SIG-M5 (cell line): Measurements from ENCODE around the gene PCDH1.
"Not testable (repeated sequence)": the region's sequence is repeated elsewhere in the genome, so short reads cannot be mapped to it uniquely, and the experiment has no call there.

ENCODE experiments used
- DNase-seq: peaks from one replicate; lab custom pipeline; 2025; lab: John Stamatoyannopoulos, UW

Gene PCDH1

DNA sequence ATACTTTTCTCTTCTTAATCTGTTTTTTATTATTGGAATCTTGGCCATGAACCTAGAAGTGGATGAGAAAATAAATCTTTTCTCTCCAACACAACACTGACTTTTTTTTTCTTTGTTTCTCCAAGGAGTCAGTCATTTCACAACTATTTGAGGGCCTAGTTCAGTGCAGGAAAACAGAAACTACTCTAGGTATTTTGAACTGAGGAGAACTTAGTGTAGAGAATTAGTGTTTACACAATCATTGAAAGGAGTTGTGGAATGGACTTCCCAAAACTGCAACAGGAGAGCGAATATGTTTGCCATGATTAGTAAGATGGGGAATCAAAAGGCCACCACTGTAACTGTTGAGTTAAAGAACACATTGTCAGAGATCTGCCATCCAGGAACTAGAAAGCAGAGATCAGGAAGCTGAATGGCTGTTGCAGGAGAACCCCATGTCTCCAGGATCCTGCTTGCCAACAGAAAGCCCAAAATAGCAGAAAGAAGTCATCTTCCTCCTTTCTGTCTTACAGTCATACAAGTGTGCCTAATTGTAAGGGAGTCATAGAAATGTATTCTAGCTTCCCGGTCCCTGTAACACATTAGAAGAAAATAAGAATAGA lies 20.3 kb upstream of the PCDH1 start:
- no peak for DNase-seq

DNA sequence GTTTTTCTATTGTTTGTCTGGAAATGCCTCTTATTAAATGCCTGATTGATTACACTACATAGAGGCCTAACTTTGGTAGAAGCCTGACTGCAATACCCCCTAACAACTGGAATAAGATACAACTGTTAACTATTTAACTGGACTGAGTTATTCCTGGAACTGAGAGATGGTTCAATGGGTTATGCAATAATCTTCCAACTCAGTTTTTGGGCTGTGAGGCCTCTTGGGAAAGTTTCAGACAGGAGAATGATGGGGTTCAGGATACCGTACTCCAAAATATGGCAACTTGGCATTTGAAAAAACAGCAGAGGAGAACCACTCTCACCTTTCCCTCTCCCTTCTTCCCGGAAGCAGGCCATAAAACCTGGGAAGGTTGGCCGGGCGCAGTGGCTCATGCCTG lies 19.2 kb upstream of the PCDH1 start:
- no peak for DNase-seq

DNA sequence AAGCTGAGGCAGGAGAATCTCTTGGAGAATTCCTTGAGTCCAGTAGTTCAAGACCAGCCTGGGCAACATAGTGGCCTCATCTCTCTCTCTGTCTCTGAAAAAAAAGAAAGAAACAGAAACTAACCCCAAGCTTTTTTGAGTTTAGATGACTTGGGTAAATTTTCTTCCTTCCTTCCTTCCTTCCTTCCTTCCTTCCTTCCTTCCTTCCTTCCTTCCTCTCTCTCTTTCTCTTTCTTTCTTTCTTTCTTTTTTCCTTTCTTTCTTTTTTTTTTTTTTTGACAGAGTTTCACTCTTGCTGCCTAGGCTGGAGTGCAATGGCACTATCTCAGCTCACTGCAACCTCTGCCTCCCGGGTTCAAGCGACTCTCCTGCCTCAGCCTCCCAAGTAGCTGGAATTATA lies 12.2 kb upstream of the PCDH1 start:
- DNase-seq, result not testable (repeated sequence)

DNA sequence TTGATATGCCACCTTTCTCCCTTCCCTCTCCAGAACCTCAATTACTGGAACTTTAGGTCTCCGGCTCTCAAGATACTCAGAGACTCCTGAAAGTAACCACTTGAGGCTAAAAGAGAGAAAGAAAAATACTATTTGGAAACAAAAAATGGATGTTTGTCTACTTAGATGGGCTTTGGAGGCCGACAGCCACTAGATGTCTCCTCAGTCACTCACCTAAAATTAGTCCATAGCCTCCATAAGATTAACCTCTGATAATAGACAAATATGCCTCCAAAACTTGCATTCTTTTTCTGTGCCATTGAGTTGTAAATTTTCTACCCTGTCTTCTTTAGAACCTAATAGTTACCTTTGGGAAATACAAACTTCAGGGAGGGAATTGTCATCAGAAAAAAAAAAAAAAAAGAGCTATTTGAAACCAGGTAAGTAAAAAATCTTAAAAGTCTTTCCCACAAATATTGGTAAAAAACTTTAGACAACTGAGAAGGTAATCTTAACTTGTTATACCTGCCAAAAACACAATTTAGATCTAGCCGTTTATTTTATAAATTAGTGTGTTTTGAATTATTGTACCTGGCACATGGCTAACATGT lies 11.2 kb upstream of the PCDH1 start:
- no peak for DNase-seq

DNA sequence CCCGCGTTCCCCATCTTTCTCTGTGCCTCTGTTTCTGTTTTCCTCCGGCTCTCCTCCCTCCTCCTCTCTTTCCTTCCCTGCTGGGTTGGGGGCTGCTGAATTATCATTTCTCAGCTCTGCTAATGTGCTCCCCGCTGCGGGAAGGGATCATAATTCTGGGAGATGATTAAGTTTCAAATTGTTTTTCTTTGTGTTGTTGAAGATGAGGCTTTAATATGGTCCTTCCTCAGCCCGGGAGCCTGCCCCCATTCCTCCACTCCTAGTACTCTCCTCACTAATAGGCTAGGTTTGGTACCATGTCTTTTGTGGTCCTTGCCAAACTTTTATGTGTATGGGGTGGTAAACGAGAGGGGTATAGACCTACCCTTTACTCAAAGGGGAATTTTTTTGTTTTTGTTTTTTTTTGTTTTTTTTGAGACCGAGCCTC lies 5.7 kb upstream of the PCDH1 start:
- DNase-seq, result no peak

DNA sequence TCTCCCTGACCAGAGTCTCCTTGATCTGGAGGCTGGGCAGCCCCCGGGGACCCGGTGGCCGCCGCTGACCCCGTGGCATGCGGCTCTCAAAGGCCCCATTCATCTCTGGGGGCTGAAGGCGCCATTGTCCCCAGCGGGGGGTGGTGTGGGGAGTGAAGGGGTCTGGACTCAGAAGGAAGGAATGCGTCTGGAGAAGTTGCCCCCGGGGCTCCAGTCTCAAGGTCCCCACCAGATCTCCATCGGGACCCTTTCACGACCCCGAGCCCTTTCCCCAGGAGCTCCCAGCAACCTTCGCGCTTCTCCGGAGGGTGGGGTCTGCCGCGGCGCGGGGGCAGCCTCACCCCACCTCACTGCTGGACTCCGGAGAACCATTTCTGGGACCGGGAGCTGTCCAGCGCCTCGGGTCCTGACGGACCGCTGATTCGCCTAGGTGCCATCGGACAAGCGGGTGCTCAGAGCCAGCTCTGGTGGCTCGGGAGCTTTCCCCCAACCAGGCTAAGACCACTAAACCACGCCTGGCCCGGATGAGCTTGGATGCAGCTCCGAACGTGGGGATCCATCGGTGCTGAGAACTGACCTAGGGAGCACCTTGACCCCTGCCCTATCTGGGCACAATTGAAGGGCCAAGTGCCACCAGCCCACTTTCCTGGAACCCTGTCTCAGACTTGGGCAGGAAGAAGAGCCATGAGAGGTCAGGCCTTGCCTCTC lies 5.1 kb upstream of the PCDH1 start:
- no peak for DNase-seq

DNA sequence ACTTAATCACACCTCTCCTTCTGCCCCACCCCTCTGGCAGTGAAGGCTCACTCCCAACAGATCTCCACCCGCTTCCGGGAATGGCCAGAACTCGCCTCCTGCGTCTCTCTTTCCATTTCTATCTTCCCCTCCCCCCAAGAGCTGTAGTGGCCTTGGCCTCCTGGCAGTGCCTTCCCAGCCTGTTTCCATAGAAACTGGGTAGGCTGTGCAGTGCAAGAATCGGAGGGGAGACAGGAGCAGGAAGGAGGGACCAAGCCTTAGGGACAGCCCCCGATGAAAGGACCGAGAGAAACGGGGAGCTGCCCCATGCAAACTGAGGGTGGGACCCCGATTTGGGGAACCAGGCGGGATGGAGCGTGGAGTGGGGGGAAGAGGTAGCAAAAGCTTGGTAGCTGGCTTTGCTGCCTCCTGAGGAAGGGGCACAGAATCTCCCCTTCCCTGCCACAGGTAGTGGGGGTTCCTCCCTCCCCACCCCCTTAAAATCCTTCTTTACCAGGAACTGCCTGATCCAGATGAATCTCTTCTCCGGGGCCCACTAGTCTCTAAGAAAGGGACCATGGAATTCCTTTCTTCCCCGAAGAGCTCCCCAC lies 4.5 kb upstream of the PCDH1 start:
- no peak for DNase-seq

DNA sequence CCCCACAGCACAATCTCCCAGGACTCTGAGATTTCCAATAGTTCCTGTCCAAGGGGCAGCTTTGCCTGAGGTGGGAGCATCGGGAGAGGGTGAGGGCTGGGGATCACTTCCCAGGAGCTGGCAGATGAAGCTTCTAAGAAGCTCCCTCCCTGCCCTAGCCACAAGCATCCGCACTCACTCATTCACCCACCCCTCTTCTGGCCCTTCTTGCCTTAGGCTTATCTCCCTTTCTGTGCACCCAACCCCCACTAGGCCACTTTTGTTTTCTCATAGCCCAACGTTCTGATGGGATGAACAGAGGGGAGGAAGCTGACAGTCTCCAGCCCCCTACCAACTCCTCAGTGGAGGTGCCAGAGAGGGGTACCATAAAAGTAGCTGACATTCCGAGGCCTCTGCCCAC lies 3.7 kb upstream of the PCDH1 start:
- DNase-seq, result no peak

DNA sequence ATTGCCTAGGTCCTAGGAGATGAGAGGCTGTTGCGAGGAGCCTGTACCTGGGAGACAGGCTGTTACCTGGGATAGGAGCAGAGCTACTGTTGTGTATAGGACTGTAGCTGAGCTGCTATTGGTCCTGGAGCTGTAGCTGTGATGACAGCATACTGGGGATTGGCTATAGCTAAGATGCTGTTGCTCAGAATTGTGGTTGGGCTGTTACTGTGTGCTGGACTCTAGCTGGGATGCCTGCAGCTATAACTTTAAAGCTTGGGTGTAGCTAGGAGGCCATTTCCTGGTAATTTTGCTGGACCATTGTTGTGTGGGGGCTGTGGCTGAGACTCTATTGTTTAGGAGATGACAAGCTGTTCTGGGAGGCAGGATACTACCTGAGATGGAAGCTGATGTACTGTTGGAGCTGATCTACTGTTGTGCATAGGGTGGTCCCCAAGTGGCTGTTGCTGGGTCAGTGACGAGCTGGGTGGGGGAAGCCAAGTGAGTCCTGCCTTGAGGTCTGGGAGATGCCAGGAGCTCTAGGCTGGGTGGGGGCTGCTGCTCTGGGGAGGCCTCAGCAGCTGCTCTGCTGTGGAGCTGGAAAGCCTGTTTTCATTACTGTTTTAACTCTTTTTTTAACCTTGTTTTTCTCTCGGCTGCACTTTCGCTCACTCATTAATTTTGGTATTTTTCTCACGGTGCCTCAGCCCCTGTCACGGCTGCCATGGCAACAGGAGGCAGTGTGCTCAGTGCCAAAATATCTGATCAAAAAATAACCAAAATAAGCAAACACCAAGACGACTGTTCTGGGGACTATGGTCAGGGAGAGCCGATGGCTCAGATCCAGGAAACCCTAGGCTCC lies 3.0 kb upstream of the PCDH1 start:
- DNase-seq, result no peak

DNA sequence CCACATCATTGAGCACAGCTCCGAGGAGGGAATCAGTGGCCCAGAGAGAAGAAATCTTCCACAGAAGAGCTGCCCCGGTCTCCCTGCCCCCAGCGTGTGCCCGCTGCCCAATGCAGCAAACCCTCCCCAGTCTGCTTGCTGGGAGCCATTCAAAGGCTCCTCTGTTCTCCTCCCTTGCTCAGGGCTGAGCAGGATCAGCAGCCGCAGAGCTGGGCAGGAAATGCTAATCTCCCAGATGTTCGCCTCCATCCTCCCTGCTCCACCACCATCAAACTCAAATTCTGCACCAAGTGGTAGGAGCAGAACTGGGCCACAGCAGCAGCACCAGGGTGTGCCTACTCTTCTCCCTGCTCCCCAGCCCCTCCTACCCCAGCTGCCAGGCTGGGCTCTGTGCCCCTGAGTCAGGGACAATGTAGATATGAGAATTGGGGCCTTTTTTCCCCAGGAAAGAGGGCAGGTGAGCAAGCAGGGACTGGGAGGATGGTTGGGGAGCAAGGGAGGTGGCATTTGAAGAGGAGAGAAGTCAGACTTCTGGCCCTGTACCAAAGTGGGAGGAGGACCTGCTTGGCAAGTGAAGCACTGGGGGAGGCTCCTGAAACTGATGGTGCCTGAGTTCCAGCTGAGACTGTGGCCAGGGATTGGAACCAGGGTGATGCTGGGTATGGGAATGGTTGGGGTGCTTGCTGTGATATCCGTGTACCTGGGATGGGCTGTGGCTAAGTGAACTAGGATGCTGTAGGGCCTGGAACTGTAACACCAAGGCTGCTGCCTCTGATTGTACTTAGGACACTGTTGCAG lies 1.9 kb upstream of the PCDH1 start:
- no peak for DNase-seq

DNA sequence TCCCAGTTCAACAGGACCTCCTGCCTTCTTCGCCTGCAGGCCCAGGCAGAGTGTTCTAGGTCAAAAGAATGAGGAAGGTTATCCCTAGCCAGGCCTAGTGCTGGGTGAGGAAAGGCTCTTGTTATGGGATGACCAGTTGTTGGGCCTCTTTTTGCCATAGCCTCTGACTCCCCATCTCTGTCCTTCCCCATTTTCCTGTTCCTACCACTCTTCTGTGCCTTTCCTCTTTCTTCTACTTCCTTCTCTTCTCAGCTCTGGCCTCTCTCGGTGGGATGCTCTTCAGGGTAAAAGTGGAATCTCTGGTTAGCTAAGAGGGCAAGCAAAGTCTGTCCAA lies 1.2 kb upstream of the PCDH1 start:
- DNase-seq, result no peak

DNA sequence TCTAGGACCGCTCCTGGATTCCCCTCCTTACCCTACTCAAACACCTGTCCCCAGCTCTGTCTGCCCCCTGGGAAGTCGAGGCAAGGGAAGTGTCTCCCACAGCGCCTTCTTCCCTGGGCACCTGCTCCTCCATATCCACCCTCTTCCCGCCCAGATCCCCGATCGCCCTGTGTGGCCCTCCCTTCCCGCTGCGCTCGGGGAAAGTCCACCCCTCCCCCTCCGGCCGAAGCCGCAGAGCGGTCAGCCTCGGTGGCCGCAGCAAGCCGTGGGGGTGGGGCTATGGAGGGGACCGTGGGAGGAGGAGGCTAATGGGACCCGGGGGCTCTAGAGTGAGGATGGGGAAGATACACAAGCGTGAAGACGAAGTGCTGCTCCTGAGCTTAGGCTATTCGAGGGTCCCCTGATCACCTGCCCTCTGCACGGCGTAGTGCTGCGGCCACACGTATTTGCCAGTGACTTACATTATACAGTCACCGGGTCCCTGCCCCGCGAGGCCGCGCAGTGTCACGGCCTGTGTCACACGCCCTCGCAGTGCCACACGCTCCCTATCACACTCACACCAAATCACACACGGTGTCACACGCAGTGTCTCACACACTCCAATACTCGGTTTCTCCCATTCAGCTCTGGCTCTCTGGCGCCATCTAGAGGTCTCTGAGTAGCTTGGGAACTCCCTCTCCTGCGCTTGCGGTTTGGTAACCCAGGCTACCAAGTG lies 658 bp upstream of the PCDH1 start:
- DNase-seq, result peak; percentile 51

DNA sequence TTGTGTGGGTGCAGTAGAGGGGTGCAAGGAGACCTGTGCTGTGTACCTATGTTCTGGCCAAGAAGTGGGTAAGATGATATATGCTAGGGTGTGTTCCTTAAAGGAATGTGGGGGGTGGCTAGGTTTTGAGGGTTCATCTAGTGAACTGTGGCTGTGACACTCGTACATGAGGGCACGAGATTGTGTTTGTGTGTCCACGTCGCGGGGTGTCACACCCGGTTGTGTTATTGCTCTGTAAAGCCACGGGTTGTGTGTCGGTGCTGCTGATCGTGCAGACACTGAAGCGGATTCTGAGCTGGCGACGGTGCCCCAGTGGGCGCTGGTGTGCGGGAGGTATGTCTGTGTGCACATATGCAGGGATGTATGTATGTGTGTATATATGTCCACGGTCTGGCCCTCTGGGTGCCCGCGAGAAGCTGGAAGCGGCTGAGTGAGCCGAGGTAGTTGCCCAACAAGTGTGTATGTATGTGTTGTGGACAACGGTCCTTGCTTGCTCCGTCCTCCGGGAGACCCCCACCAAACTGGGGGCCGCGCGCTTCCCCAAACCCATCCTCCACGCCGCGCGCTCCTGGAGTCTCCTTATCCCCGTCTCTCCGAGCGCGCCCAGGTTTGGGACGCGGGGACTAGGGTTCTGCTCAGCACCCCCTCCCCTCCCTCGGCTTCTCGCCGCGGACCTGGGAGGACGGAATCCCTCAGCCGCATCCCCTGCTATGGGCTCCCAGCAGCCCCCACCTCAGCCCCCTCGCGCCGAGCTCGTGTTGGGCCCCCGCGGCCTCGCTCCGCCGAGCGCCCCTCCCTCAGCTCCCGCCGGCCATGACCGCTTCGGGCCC lies 639 bp downstream of the PCDH1 start:
- DNase-seq, result no peak

DNA sequence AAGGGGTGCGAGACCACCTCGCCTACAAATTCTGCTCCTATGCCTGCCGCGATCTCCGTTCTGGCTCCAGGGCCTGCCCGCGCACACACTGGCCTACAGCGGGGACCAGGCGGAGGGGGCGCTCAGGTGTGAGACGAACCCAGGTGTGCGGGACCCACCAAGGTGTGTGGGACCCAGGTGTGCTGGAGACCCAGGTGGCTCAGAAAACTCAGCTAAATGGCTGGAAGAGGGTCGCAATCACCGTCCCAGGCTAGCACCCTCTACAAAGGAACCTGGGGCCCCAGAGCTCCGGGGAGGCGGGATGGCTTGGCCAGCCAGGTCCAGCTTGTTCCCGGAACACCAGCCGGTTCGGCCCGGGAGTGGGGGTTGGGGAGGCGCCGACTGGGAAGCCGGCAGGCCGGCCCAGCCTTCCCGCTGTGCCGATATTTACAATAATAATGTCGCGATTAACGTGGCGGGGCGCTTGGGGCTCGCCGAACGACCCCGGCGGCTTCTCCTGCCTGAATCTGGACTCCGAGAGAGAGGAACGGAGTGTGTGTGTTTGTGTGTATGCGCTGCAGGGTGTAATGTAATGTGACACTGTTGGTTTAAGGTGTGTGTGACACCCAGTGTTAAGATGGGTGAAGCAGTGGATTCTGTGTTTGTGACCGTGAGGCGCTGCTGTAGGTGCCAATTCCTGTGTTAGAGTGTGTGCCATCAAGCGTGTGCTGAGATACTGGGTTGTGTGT lies 1.4 kb downstream of the PCDH1 start:
- no peak for DNase-seq

DNA sequence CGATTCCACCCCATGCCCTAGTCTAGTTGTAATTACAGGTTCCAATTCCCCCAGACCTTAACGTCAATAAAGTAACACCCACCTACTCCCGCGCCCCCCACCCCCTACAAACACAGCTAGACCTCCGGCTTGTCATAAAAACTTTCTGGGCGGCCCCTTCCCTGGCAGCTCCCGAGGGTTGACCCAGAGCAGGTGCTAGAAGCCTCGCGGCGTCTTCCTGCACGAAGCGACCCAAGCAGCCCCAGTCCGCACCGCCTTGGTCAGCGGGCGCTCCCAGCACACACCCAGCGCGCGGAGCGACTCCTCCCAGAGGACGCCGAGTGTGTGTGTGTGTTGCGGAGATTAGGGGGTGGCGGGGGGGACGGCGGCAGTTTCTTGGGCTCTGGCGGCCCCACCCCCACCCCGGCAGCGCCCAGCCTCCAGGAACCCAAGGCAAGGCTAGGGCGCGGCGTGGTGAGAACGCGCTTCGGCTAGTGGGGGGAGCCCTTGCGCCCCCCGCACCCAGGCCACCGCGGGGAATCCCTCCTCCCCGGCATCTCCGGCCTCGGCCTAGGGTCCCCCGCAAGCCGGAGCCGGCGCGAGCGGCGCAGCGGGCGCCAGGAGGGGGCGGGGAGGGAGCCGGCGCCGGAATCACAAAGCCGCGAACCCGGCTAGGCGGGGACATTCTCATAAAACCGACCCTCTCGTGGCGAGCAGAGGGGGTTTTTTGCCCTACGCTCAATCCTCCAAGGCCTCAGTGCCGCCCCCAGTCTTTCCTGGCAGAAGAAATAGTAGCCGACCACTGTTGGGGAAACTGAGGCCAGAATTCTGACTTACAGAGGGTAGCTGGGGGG lies 2.2 kb downstream of the PCDH1 start:
- DNase-seq, result no peak

DNA sequence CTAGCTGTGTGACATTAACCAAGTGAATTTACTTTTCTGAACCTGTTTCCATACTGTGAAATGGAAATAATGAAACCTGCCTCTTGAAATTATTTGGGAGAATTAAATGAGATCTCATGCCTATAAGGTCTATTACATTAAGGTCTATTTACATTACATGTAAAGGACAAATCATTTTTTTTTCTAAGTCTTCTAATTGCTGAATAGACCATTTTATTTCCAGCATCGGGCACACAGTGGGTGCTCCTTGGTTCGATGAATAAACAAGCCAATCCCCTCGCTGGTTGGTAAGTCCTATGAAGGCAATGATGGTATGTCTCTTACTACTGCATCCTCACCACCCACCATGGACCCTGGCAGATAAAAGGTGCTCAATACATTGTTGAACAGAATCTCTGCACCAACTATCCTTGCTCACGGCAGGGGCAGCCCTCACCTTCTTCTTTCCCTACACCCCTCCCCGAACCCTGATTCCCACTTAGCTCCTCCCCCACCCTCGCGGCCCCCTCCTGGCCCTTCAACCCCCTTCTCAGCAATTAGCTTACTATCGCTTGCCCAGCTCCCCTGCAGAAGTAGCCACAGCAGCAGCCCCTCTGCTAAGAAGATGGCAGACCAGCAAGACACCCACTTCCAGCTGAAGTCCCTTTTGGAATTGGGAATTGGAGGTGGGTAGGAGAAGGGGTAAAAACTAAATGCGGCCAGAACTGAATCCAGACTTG lies 3.0 kb downstream of the PCDH1 start:
- DNase-seq, result no peak

DNA sequence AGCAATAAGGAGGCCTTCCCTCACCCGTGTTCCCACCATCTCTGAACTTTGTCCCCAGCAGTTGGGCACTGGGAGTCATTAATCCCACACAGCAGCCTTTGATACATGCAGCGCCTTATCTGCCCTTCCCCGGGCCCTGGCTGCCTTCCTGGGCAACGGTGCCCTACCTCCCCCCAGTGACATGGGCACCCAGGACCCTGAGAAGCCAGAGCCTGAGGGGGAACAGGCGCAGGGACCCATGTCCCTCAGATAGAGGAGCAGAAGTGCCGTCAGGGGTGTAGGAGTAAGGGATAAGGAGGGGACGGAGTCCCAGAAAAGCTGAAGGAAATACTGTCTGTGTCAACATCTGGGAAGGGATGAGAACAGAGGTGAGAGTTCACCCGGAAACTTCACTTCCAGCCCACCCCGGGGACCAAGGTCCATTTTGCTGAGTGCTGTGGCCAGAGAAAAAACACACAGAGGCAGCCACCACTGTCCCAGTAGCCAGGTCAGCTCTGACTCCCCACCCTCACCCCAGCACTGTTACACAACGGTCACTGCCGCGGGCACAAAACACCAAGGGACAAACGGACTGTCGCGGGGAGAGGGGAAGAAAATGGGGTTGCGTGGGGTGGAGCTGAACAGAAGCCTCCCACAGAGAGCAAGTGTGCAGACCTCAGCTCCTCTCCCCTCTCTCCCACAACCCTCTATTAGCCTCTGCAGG lies 3.8 kb downstream of the PCDH1 start:
- no peak for DNase-seq
